Heart right ventricle (tissue), 16 donors: ENCODE data around the gene PPM1J. TPM values are rescaled to one million over a fixed set of nuclear protein-coding genes. Genes with fewer than 3 reads are reported as not detected.

Experiments
- ATAC-seq, 8 donors: fragments of 200-7000 bp; cut with Tn5 transposase; one replicate each; pipeline ENCODE4 v1.9.1; 2020; ENCODE audit warnings: mild to moderate bottlenecking in 8 of 8, moderate library complexity in 8 of 8, moderate number of reproducible peaks in 1 of 8
- DNase-seq, 2 donors: peaks; one replicate each; pipeline ENCODE4 v3.0.0-alpha.2; 2020
- H3K27ac ChIP-seq, 10 donors: fragments of 200-600 bp; sonication (generic) in 2 of 10; one replicate each; pipeline versions ENCODE4 v1.5.0 to v1.8.0; 2020 to 2022; ENCODE audit warnings: mild to moderate bottlenecking in 3 of 10
- H3K27me3 ChIP-seq, 7 donors: fragments of 200-600 bp; one replicate each; pipeline ENCODE4 v1.8.0; 2021 to 2022; ENCODE audit warnings: mild to moderate bottlenecking in 2 of 7
- H3K36me3 ChIP-seq, 9 donors: fragments of 200-600 bp; sonication (generic) in 1 of 9; one replicate each; pipeline versions ENCODE4 v1.5.0 to v1.8.0; 2020 to 2022; ENCODE audit warnings: mild to moderate bottlenecking in 2 of 9
- H3K4me1 ChIP-seq, 9 donors: fragments of 200-600 bp; sonication (generic) in 1 of 9; one replicate each; pipeline versions ENCODE4 v1.5.0 to v1.8.0; 2020 to 2022; ENCODE audit warnings: mild to moderate bottlenecking in 4 of 9
- H3K4me3 ChIP-seq, 10 donors: fragments of 200-600 bp; sonication (generic) in 2 of 10; one replicate each; pipeline versions ENCODE4 v1.5.0 to v1.8.0; 2020 to 2022; ENCODE audit warnings: mild to moderate bottlenecking in 7 of 10, moderate library complexity in 2 of 10
- H3K9me3 ChIP-seq, 11 donors: fragments of 200-600 bp in 10 of 11; sonication (generic) in 2 of 11; one replicate each; pipeline versions ENCODE4 v1.5.0 to v1.8.0; 2013 to 2022; ENCODE audit warnings: mild to moderate bottlenecking in 2 of 11, control low read depth in 1 of 11, moderate library complexity in 1 of 11
- WGBS, 2 donors: extraction: QIAGEN DNeasy Blood & Tissue Kit; methylation state at CpG; one replicate each; pipeline ENCODE4 v1.1.7; 2013; ENCODE audit warnings: inconsistent platforms in 1 of 2; 5-methylcytosine and 5-hydroxymethylcytosine counted together
- intact Hi-C, 10 donors: fragments of 100-400 bp; cut with DNase I; formaldehyde crosslinking; loops; one replicate each; pipeline versions ENCODE4 v1.11.1 to v1.14.2; 2022
- polyA plus RNA-seq, 2 donors: library from polyadenylated mRNA; stranded (reverse); fragments of 200-250 nt; gene quantifications; one replicate each; pipeline ENCODE4 v1.2.3, GENCODE V29; 2013
- total RNA-seq, 10 donors: library from RNA; stranded (reverse); fragmentation: NEBNext Ultra II Directional in 3 of 10; extraction: Animal tissue kit (Norgen Biotek cat#: 25700) in 3 of 10; gene quantifications; one replicate each; pipeline versions ENCODE4 v1.2.1 to v1.2.4, GENCODE V29; 2021 to 2023
- TF ChIP-seq, protein P1 (sequence below), 9 donors: fragments of 200-600 bp; sonication (generic) in 2 of 9; IDR thresholded peaks; one replicate each; pipeline versions ENCODE4 v1.5.0 to v1.8.0; 2021 to 2022; ENCODE audit warnings: antibody characterized with exemption in 9 of 9, mild to moderate bottlenecking in 5 of 9, moderate library complexity in 1 of 9
- donor health status: Arrhythmogenic right ventricular cardiomyopathy.
- donor health status: ischemic (EF 13 %, LVEDD 7.1; RV severe dilation, severe dysfunction).
- donor health status: healthy with polysubstance abuse.
- donor health status: DM: no; HTN: yes; CAD: no.
- donor health status: DM: no; HTN: no; CAD: no.
- donor health status: ischemic (EF 25% LVEDD 6.9; RV normal size, moderate dysfunction).
- donor health status: ischemic (EF 25% LVEDD 5.7; RV mildly dilated, moderate dysfunction).
- donor health status: healthy.
- donor health status: DM: yes; HTN: yes; CAD: no.
- donor health status: Ischemic cardiomyopathy.
- donor health status: ischemic (EF 35%, LVEDD 5.7; RV mildly dilated, moderate dysfunction).
- donor health status: nonischemic (EF 11% LVEDD 7.7; RV severe dilation, severe dysfunction).
- donor health status: DM: yes; HTN: yes; CAD: no.
- donor health status: PGD.
- donor health status: ischemic (EF 29% LVEDD 5.4; RV normal size, mild dysfunction).
- donor health status: nonischemic (EF 23%, LVEDD 6.1; RV moderate dilation, normal function).

PPM1J gene
- total and polyA plus RNA-seq, 12 donors, result 2.4 to 11.0 (median 8.1) TPM

DNA sequence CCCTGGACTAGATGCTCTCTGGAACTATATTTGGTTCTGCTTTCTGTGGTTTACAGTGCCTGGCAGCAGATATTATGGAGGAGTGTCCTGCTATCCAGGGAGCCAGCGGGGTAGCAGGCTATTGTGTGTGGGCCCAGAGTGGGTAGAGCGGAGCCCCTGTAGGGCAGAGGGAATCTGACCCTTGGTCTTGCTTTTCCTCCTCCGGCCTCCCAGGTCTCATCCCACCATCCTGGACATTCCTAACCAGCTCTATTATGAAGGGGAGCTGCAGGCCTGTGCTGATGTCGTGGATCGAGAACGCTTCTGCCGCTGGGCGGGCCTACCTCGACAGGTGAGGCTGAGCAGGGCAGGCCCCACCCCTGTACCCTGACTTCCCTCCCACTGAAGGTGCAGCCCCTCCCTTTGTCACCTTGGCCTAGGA, 17.3 kb downstream of the PPM1J start:
- Histone ChIP-seq H3K9me3 (no peaks in the 10 kb centered on the region), H3K4me3 (no peak overlapping the region), H3K36me3 (peaks cover 0 to 99% (median 43%) of the 10 kb centered on the region in 9 donors), H3K4me1 (peaks cover 31 to 59% (median 52%) of the 10 kb centered on the region in 9 donors), H3K27ac (peak overlapping the region in 8 of 10 donors; percentile 81 to 100 (median 98)), H3K27me3 (no peaks in the 10 kb centered on the region)
- ATAC-seq (no peak), DNase-seq (no peak)
- intact Hi-C loops, result no loop called here
- TF ChIP-seq, protein P1, sequence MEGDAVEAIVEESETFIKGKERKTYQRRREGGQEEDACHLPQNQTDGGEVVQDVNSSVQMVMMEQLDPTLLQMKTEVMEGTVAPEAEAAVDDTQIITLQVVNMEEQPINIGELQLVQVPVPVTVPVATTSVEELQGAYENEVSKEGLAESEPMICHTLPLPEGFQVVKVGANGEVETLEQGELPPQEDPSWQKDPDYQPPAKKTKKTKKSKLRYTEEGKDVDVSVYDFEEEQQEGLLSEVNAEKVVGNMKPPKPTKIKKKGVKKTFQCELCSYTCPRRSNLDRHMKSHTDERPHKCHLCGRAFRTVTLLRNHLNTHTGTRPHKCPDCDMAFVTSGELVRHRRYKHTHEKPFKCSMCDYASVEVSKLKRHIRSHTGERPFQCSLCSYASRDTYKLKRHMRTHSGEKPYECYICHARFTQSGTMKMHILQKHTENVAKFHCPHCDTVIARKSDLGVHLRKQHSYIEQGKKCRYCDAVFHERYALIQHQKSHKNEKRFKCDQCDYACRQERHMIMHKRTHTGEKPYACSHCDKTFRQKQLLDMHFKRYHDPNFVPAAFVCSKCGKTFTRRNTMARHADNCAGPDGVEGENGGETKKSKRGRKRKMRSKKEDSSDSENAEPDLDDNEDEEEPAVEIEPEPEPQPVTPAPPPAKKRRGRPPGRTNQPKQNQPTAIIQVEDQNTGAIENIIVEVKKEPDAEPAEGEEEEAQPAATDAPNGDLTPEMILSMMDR (IDR thresholded peaks at IDR 0.05), result no peak
- 95 to 96% methylated on average over 9 of the region's 9 CpGs for WGBS, 2 donors

DNA sequence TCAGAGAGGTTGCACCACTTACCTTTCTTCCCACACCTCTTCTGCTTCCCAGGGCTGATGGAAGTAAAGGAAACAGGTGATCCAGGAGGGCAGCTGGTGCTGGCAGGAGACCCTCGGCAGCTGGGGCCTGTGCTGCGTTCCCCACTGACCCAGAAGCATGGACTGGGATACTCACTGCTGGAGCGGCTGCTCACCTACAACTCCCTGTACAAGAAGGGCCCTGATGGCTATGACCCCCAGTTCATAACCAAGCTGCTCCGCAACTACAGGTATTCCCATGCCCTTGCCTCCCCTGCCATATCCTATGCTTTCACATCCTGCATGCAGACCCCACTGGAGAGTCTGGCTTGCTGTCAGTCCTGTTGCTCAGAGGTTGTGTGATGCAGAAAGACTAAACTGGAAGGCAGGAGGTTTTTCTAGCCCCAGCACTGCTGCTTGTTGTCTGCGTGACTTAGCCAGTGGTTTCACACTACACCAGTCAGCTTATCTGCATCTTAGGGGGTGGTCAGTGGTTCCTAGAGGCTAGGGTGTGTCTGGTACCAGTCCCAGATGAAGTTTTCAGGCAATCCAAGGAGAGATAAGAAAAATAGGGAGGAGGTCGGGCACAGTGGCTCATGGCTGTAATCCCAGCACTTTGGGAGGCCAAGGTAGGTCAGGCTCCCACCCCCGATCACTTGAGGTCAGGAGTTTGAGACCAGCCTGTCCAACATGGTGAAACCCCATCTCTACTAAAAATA, 18.4 kb downstream of the PPM1J start:
- TF ChIP-seq, protein P1 (IDR thresholded peaks at IDR 0.05), result no peak
- H3K4me3 ChIP-seq, result no peak overlapping the region
- WGBS, 2 donors, result 91 to 92% methylated on average over 7 of the region's 7 CpGs
- ATAC-seq (no peak), DNase-seq (no peak)
- peak overlapping the region in 2 of 10 donors; percentile 99 to 100 for H3K27ac ChIP-seq
- intact Hi-C loops, result no loop called here
- peaks cover 26 to 49% (median 42%) of the 10 kb centered on the region in 9 donors for H3K4me1 ChIP-seq
- H3K27me3 ChIP-seq, result no peaks in the 10 kb centered on the region
- no peaks in the 10 kb centered on the region for H3K9me3 ChIP-seq
- H3K36me3 ChIP-seq, result peaks cover 0 to 99% (median 45%) of the 10 kb centered on the region in 9 donors

DNA sequence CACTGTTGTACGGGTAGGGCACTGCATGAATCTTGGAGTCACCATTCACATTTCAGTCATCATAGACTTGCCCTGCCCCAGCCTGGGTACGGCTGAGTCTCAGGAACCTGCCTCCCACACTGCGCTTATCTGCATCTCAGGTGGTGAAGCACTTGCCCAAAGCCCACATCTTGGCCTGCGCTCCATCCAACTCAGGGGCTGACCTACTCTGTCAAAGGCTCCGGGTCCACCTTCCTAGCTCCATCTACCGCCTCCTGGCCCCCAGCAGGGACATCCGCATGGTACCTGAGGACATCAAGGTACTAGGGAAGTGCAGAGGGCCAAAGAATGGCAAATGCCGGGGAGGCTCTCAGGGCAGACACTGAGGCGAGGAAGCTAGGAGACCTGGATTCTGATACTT, 19.9 kb downstream of the PPM1J start:
- Histone ChIP-seq H3K9me3 (no peaks in the 10 kb centered on the region), H3K4me1 (peaks cover 16 to 34% (median 28%) of the 10 kb centered on the region in 9 donors), H3K27me3 (no peaks in the 10 kb centered on the region), H3K4me3 (no peak overlapping the region), H3K27ac (no peak overlapping the region), H3K36me3 (peaks cover 0 to 100% (median 46%) of the 10 kb centered on the region in 9 donors)
- WGBS, 2 donors, result 96% methylated on average over 9 of the region's 9 CpGs
- TF ChIP-seq, protein P1 (IDR thresholded peaks at IDR 0.05), result no peak
- no peak for DNase-seq
- intact Hi-C loops, result no loop called here
- ATAC-seq, result no peak

DNA sequence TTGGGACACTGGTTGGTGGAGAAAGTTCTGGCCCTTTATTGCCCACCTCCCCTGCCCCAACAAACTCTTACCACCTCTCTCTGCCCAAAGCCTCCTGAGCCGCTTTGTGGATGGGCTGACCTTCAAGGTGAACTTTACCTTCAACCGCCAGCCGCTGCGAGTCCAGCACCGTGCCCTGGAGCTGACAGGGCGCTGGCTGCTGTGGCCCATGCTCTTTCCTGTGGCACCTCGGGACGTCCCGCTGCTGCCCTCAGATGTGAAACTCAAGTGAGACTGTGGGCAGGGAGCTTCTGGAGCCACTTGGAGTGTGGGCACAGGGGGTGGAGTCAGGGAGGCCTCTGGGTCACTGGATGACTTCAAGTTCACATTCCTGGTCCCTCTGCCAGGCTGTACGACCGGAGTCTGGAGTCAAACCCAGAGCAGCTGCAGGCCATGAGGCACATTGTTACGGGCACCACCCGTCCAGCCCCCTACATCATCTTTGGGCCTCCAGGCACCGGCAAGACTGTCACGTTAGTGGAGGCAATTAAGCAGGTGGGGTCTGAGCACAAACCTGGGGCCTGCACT, 20.7 kb downstream of the PPM1J start:
- WGBS, 2 donors, result 87 to 88% methylated on average over 15 of the region's 15 CpGs

More for the DNA sequence above, 20.7 kb downstream of the PPM1J start:
- H3K36me3 ChIP-seq, result peaks cover 0 to 100% (median 46%) of the 10 kb centered on the region in 9 donors
- no peak for ATAC-seq
- DNase-seq, result no peak
- intact Hi-C loops, result no loop called here
- H3K4me3 ChIP-seq, result no peak overlapping the region
- no peak overlapping the region for H3K27ac ChIP-seq
- peaks cover 10 to 26% (median 20%) of the 10 kb centered on the region in 9 donors for H3K4me1 ChIP-seq
- no peaks in the 10 kb centered on the region for H3K27me3 ChIP-seq
- TF ChIP-seq, protein P1 (IDR thresholded peaks at IDR 0.05), result no peak
- H3K9me3 ChIP-seq, result no peaks in the 10 kb centered on the region
